ENCODE results near the gene LIPC.

The LIPC gene

DNA sequence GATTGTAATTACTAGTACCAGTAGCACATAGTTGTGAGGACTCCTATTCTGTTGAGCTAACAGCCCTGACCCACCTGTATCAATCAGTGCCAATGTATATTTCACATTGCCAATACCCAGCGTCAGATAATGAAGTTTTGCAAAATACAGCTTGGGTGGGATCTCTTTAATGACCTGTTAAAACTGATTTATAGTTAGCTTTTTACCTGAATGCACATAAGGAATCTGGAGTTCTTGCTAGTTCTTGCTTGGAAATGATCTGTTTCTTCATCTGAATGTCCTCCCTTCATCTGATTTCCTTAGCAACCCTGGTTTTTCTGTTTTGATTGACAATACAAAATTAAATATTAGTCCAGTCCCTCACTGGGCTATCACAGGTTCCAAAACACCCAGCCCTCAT is 62.8 kb downstream of the LIPC start:
- no peak for TF ChIP-seq Cebpa-rat (IDR thresholded peaks at IDR 0.05)
- no peak overlapping the region for H3K27ac ChIP-seq
- H3K27me3 ChIP-seq = no peaks in the 10 kb centered on the region
- no peak overlapping the region for H3K9ac ChIP-seq
- H4K20me1 ChIP-seq = no peaks in the 10 kb centered on the region
- peaks cover 22% of the 10 kb centered on the region for H3K9me3 ChIP-seq
- H3K4me1 ChIP-seq = peaks cover 67% of the 10 kb centered on the region
- H3K36me3 ChIP-seq = peaks cover 1% of the 10 kb centered on the region; the same call in 1 of the 2 replicates
- H3K4me3 ChIP-seq = no peak overlapping the region
- no peak overlapping the region for H3K4me2 ChIP-seq

DNA sequence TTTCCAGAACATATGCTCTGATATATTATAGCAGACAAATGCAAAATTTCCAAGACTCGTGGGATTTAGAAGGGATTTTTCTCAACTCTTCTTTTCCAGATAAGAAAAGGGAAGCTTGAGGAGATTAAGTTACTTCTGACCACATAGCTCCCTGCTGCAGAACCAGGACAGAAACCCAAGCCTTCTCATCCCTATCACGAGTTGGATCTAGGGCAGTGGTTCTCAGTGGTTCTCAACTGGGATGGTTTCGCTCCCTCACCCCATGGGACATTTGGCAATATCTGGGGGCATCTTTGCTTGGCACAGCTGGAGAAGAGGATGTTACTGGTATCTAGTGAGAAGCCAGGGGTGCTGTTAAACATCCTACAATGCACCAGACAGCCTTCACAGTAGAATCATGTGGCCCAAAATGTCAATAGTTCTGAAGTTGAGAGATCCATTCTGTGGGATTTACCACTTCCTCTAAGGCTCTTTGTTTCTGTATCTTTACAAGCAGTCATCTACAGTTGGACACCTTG is 64.2 kb downstream of the LIPC start:
- Histone ChIP-seq H4K20me1 (no peaks in the 10 kb centered on the region), H3K4me3 (no peak overlapping the region), H3K4me2 (peak overlapping the region; percentile 49)

DNA sequence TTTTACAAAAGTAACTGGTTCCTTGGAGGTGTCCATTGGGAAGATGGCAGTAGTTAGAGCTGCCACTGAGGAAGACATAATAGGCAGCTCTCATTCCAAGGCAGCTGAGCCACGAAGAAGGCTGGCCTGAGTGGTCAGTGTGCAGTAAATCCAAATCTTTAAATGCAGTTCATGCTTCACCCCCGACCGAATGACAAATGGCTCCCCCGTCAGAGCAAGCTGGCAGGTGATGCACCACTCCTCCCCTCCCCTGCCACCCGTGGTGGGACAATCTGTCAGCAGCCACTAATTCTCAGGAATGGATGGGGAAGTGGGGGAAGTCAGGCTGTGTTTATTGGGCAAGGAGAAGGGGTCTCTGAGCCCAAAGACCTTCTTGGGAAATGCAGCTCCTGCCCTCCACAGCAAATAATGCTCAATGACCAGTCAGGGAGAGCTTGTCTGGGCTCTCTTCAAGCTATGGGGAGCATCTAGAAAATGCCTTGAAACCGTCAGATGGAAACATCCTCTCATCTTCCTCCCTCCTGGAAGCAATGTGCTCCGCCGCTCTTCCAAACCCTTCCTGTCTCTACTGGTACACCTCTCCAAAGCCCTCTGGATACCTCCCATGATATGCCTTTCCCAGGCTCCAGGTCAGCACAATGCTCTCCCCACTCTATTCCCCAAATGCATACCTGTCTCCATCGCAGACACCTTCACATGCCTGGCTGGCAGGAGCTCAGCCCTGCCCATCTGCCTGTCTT is 65.4 kb downstream of the LIPC start:
- no peaks in the 10 kb centered on the region for H3K36me3 ChIP-seq

More for the DNA sequence above, 64.2 kb downstream of the LIPC start:
- Histone ChIP-seq H3K27ac (no peak overlapping the region), H3K27me3 (no peaks in the 10 kb centered on the region), H3K9ac (0 out of 2 replicates have a peak overlapping the region, but pooled peaks have one; percentile 20), H3K36me3 (no peaks in the 10 kb centered on the region), H3K4me1 (peaks cover 53% of the 10 kb centered on the region), H3K9me3 (peaks cover 17% of the 10 kb centered on the region)
- TF ChIP-seq Cebpa-rat (IDR thresholded peaks at IDR 0.05) = no peak

DNA sequence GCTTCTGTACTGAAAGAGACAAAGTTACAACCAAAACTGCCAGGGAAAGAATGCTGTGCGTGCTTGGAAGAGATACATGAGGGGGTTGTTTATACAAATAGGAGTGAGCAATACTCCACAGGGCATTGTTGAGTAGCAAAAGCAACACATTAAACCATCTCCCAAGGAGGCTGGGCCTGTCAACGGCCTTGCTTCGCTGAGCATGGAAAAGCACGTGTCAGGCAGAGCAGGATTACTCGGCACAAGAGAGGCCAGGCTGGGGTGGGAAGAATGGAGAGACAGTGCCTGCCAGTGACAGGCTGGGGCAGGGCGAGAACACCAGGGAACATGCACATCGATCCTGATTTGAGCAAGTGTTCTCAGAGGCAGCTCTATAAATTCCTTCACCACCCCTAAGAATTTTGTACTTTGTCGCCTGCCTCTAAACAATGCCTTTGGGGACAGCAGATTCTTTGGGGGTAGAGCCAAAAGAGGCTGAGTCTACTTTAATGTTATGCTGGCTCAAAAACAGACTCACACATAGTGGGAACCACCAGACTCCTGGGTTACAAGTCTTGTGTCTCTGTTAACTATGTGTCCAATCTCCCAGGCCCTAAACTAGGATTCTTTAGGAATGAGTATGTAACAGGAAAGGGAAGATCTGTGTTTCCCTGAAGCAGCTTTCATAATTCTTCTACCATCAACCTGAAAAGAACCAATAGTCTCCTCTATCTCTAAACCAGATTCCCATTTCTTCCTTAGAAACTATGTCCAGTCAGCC is 67.2 kb downstream of the LIPC start:
- Histone ChIP-seq H3K9ac (no peak overlapping the region), H3K9me3 (peaks cover 14% of the 10 kb centered on the region), H3K4me1 (peaks cover 25% of the 10 kb centered on the region), H3K4me3 (no peak overlapping the region), H3K27ac (no peak overlapping the region; the same call in 1 of the 2 replicates), H3K4me2 (peak overlapping the region; percentile 2; the same call in 1 of the 2 replicates), H3K27me3 (no peaks in the 10 kb centered on the region), H4K20me1 (no peaks in the 10 kb centered on the region), H3K36me3 (no peaks in the 10 kb centered on the region)
- no peak for TF ChIP-seq Cebpa-rat (IDR thresholded peaks at IDR 0.05)

More for the DNA sequence above, 65.4 kb downstream of the LIPC start:
- Histone ChIP-seq H3K4me2 (no peak overlapping the region), H3K4me1 (peaks cover 40% of the 10 kb centered on the region), H3K27me3 (no peaks in the 10 kb centered on the region), H3K4me3 (no peak overlapping the region), H3K27ac (no peak overlapping the region), H4K20me1 (no peaks in the 10 kb centered on the region), H3K9me3 (peaks cover 17% of the 10 kb centered on the region), H3K9ac (no peak overlapping the region)
- no peak for TF ChIP-seq Cebpa-rat (IDR thresholded peaks at IDR 0.05)

DNA sequence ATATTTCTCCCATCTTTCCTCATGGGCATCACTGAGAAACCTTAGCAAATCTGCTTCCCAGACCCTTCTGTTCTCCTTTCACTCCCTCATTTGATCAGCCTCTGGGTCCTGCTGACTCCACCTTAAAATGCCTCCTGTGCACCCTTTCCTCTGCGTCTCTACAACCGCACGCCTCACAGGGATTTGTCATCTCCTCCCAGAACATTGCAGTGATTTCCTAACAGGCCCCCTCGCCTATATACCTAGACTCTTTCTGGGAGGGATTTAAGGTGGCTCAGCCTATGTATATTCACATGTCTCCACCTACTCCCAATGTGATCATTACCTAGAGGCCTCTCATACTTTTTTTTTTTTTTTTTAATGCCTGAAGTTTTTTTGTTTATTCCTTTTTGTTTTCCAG is 69.2 kb downstream of the LIPC start:
- Histone ChIP-seq H3K4me2 (no peak overlapping the region), H3K9ac (no peak overlapping the region), H3K9me3 (peaks cover 6% of the 10 kb centered on the region; the same call in 1 of the 2 replicates), H3K27me3 (no peaks in the 10 kb centered on the region), H4K20me1 (no peaks in the 10 kb centered on the region), H3K27ac (no peak overlapping the region), H3K4me3 (no peak overlapping the region), H3K36me3 (no peaks in the 10 kb centered on the region), H3K4me1 (peaks cover 32% of the 10 kb centered on the region)
- TF ChIP-seq Cebpa-rat (IDR thresholded peaks at IDR 0.05) = no peak

DNA sequence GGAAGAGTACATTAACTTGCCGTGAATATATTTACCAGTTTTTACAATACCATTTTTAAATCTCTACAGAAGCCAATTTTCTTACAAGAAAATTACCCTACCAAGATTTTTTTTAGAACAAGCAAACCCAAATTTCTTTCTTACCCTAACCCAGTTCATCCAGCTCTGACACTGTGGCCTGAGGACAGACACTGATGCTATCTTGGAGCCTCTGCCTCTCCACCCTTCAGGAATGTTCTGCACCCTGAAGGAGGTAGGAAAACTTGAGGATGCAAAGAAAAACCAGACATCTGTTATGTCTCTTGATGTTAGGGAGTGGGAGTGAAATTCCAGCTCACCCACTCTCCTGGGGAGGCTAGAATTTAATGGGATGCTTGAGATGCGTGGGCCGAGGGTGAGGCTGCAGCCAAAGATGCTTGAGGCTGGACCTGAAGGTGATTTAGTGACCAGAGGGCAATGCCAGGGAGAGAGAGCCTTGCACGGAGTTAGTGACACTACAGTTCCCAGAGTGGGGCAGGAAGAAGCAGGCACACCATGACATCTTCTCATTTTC is 69.9 kb downstream of the LIPC start:
- H3K4me2 ChIP-seq = no peak overlapping the region
- H3K27me3 ChIP-seq = no peaks in the 10 kb centered on the region
- H3K9ac ChIP-seq = no peak overlapping the region
- no peak overlapping the region for H3K4me3 ChIP-seq
- H3K9me3 ChIP-seq = peaks cover 13% of the 10 kb centered on the region; the same call in 1 of the 2 replicates
- H3K27ac ChIP-seq = no peak overlapping the region
- H3K4me1 ChIP-seq = peaks cover 32% of the 10 kb centered on the region
- no peak for TF ChIP-seq Cebpa-rat (IDR thresholded peaks at IDR 0.05)
- no peaks in the 10 kb centered on the region for H3K36me3 ChIP-seq
- no peaks in the 10 kb centered on the region for H4K20me1 ChIP-seq

DNA sequence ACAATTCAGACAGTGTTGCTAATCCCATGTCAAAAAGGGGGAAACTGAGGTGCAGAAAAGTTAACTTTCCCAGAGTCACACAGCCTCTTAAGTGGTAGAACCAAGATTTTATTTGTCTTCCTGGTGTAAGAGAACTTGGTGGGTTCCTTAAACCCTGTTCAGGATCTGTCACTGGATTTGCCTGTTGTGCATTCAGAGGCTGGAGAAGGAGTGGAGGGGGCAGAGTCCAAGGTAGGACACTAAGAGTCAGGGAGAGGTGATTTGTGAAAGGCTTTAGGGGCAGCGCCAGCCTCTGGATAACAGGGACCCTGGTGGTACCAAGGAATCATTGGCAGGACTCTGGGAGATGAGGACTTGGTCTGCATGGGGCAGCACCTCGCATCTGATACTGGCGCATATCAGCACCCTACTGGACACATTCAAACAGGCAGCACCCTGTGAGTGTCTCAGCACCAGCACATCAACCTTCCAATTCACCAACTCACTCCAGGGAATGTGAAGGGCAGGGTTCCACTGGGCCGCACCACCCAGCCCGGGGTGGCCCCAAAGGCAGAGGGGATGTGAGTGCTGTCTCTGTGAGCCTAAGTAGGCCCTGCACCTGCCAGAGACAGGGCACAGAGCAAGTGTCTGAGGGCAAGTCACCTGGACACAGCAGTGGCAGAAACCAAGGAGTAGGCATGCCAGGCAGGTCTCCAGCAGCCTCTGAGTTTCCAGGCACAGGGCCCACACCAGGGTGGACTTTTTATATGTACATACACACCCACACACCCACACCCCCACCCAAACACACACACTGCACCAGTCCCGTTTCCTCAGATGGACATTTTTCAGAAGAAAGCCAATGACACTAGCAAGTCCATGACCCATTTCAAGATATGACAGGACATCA is 71.6 kb downstream of the LIPC start:
- TF ChIP-seq Cebpa-rat (IDR thresholded peaks at IDR 0.05) = no peak
- Histone ChIP-seq H3K4me2 (no peak overlapping the region), H3K9me3 (peaks cover 23% of the 10 kb centered on the region), H3K4me3 (no peak overlapping the region), H3K9ac (no peak overlapping the region), H3K4me1 (peaks cover 37% of the 10 kb centered on the region), H3K27ac (no peak overlapping the region), H3K27me3 (no peaks in the 10 kb centered on the region), H4K20me1 (no peaks in the 10 kb centered on the region), H3K36me3 (no peaks in the 10 kb centered on the region)

DNA sequence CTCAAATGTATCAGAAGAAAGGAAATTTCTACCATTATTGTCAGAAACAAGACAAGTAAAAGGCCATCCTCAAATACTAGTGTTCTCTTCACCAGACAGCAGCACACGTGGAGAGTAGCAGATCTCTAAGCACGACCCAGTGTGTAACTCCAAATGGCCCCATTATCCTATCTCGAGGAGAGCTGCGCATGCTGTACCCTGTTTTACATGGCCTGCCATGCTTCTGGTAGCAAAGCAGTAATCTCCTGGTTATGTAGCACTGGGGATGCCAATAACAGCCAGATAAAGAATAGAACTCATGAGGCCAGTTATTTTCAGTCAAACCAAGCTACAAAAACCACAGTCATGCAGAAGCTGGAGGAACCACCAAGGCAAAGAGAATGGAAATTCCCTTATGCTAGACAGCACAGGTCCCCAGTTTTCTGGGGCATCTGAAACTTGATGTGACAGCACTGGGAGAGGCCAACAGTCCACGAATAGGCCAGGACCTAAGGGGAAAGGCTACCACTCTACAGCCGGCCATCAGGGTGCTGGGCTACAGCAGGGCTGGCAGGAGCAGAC is 73.0 kb downstream of the LIPC start:
- Histone ChIP-seq H3K9me3 (peaks cover 23% of the 10 kb centered on the region), H3K9ac (no peak overlapping the region), H3K4me1 (peaks cover 29% of the 10 kb centered on the region), H4K20me1 (no peaks in the 10 kb centered on the region), H3K27me3 (no peaks in the 10 kb centered on the region), H3K36me3 (no peaks in the 10 kb centered on the region), H3K4me3 (no peak overlapping the region), H3K27ac (peak overlapping the region; percentile 27; the same call in 1 of the 2 replicates), H3K4me2 (no peak overlapping the region)
- no peak for TF ChIP-seq Cebpa-rat (IDR thresholded peaks at IDR 0.05)

DNA sequence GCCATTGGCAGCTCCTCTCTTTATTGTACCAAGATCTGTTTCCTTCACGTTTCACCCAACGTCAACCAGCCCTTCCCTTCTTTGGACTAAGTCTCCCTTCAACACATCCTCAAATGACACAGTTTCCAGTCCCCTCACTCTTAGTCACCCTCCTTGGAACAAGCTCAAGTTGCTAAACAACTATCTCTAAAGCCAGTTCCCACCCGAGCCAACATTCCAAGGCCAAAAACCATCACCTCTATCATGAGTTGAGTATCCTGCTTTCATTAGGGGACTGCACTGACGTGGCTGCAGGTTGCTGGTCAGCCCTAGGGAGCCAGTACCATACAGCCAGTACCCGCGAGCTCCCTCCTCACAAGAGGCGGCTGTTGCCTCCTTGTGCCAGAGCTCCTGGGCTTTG is 73.8 kb downstream of the LIPC start:
- no peaks in the 10 kb centered on the region for H3K27me3 ChIP-seq
- no peak overlapping the region for H3K4me3 ChIP-seq
- H3K36me3 ChIP-seq = no peaks in the 10 kb centered on the region
- 0 out of 2 replicates have a peak overlapping the region, but pooled peaks have one; percentile 12 for H3K27ac ChIP-seq
- H3K9me3 ChIP-seq = peaks cover 23% of the 10 kb centered on the region
- H3K4me1 ChIP-seq = peaks cover 29% of the 10 kb centered on the region
- H3K9ac ChIP-seq = no peak overlapping the region
- no peaks in the 10 kb centered on the region for H4K20me1 ChIP-seq
- TF ChIP-seq Cebpa-rat (IDR thresholded peaks at IDR 0.05) = no peak
- peak overlapping the region; percentile 41 for H3K4me2 ChIP-seq
